Sciatic nerve (tissue), 2 donors: Measurements from ENCODE around the gene MPZL1. TPM values are rescaled to one million over a fixed set of nuclear protein-coding genes. Genes with fewer than 3 reads are reported as not detected.
A peak's percentile ranks its signal among the peaks of the same experiment; 100 is the strongest.

Source experiments
- ATAC-seq: fragments of 200-7000 bp; cut with Tn5 transposase; one replicate; pipeline ENCODE4 v1.9.1; 2020; ENCODE audit warnings: mild to moderate bottlenecking, moderate library complexity
- DNase-seq: peaks from one replicate; pipeline ENCODE4 v3.0.0-alpha.2; 2020; ENCODE audit warnings: low spot score
- intact Hi-C: fragments of 100-400 bp; cut with DNase I; formaldehyde crosslinking; loops from one replicate; pipeline ENCODE4 v1.14.2; 2022
- total RNA-seq: library from RNA; stranded (reverse); fragmentation: NEBNext Ultra II Directional; extraction: Animal tissue kit (Norgen Biotek cat#: 25700); gene quantifications from one replicate; pipeline ENCODE4 v1.2.1, GENCODE V29; 2021
- donor health status: DM: no; HTN: no; CAD: no.
- donor health status: DM: no; HTN: no; CAD: no.

MPZL1 gene
- total RNA-seq, 1 donor from 2014 or later, result 102 TPM

DNA sequence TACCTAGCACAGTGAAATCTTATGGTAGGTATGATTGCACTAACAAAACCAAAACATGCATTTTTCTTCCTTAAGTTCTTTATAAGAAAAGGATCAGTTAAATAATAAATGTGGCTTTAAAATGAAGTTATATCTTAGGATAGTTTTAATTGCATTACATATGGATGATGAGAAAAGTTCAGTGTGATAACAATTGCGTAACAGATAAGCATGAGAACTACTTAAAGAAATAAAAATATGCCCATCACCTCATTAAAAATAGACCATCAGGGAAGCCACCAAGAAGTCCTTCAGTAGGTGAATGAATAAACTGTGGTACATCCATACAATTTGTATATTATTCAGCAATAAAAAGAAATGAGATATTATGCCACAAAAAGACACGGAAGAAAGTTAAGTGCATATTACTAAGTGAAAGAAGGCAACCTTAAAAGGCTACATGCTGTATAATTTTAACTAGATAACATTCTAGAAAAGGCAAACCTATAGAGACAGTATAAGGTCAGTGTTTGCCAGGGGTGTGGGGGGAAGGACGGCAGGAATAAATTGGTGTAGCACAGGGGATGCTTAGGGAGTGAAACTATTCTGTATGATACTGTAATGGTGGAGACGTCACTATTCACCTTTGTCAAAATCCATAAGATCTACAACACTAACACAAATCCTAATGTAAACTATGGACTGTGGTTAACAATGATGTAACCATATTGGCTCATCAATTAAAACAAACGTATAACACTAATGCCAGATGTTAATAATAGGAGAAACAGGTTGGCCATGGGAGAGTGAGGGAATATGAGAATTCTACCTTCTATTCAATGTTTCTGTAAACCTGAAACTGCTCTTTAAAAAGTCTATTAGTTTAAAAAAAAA, 42.9 kb downstream of the MPZL1 start:
- intact Hi-C loops, result no loop called here
- DNase-seq (no peak), ATAC-seq (no peak)

DNA sequence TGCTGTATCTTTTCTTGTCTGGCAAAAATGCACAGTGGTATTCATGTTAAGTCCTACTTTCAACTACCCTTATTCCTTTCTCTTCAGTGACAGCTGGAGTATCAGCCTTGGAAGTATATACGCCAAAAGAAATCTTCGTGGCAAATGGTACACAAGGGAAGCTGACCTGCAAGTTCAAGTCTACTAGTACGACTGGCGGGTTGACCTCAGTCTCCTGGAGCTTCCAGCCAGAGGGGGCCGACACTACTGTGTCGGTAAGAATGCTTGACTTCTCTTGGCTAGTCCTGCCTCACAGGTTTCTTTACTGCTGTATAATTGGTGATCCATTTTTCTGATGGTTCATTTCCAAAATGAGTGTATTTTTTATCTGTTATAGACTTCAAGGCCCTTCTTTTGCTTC, 43.7 kb downstream of the MPZL1 start:
- DNase-seq (no peak), ATAC-seq (no peak)
- intact Hi-C loops, result no loop called here

DNA sequence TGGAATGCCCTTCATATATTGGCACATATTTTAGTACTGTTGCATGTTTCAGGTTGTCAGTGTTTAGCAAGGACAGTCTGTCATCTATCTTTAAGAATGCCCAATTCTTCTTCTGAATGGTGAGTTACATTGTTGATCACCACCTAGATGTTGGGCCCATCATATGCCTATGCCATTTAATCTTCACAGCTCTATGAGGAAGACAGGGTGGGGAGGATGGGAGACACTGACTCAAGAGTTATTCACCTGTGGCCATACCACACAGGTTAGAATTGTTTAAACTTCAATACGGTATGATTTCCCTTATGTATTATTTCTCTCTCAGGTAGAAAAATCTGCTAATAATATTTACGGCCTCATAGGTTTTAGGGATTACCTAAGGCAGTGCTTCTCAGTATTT, 44.8 kb downstream of the MPZL1 start:
- no peak for DNase-seq
- ATAC-seq, result no peak
- intact Hi-C loops, result no loop called here

DNA sequence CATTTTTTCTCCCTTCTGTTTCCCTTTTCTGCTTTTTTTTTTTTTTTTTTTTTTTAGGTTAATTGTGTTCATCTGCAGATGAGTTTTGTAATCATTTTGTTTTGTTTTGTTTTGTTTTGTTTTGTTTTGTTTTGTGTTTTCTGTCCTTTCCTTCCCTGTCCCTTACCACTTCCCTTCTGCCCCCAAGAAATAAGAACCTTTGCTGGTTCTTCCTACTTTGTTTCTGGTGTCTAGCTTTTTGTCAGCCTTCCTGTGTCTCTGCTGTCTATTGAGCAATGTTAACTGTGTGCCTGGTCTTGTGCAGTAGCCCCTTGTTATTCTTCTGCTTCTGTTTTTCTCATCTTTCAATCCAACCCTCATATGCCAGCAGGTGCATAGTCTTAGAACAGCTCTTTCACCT, 46.0 kb downstream of the MPZL1 start:
- intact Hi-C loops, result no loop called here
- DNase-seq (no peak), ATAC-seq (no peak)

DNA sequence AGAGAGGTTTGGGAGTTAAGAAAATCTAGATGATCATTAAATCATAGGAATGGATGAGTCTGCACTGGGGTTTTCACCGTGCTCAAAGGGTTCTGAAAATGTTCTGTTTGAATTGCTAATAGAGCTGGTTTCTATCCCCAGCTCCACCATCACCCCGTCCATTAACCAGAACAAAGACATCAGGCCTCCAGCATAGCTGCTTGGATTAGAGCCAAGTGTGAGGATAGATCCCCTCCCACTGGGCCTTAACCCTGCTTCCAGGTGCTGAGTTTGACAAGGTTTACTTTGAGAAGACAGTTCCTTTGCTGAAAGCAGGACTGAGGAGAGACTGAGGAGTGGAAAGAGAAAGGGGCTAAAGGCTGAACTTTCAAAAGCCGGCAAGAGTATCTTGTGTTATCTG, 48.3 kb downstream of the MPZL1 start:
- intact Hi-C loops, result no loop called here
- DNase-seq (no peak), ATAC-seq (no peak)

DNA sequence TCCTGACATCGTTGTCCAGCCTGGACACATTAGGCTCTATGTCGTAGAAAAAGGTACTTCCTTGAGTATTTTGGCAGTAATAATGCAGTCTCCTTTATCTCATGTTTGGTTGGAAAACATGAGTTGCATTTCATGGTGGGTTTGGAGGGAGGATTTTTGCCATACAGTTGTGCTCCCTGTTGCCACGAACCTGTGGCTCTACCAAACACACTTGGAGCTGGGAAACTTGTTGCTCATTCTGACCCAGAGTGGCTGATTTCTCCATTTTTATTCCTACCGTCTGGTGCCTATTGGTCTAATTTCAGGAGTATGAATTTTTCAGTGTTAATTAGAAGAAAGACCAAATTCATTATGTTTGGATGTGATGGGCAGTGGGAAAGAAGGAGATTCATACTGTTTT, 50.7 kb downstream of the MPZL1 start:
- intact Hi-C loops, result no loop called here
- ATAC-seq, result no peak
- DNase-seq, result no peak

DNA sequence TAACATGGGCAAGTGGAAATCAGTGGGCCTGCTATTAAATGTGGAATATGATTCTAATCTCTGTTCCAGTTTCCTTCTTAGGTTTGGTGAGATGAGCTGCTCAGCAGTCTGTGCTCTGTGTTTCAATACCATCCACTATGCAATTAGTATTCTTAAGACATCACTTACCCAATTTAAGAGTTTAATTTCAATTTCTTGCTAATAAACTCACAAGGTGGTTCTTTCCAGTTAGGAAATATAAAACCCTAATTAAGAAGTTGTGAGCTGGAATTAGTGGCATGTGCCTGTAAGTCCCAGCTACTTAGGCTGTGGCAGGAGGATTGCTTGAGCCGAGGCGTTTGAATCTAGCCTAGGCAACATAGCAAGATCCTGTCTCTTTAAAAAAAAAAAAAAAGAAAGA, 51.7 kb downstream of the MPZL1 start:
- DNase-seq (no peak), ATAC-seq (no peak)
- intact Hi-C loops, result no loop called here

DNA sequence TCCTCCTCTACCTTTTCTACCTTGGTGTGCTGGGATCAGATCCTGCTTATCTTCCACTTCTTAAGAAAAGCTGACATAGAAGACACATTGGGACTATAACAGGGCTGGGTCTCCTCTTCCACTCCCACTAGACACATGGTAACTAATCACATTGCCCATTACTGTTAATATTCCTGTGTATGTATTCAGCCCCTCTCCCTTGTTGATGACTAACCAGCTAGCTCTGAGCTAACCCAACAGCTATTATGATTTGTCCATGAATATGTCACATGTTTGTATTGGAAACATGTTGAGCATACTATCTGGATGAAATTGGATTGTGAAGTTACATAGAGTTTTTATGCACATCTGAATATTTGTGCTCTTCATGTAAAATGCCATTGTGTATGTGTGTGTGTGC, 52.9 kb downstream of the MPZL1 start:
- no peak for DNase-seq
- no peak for ATAC-seq
- intact Hi-C loops, result no loop called here

DNA sequence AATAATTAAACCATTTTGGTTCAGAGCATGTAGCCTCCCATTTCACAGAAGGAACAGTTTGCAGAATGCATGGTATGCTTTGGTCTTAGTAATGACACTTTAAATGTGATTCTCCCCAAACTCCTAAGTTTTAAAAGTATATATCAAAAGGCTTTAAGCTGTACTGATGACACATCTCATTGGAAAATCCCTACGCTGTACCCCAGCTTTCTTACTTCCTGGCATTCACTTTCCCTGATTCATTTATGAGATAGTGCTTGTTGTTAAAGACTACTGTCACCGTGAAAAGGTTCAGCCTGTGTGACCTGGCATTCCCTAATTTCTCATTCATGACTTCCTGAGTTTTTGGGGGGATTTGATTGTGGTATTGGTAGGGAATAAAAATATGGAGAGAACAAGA, 53.4 kb downstream of the MPZL1 start:
- intact Hi-C loops, result no loop called here
- ATAC-seq (no peak), DNase-seq (no peak)

DNA sequence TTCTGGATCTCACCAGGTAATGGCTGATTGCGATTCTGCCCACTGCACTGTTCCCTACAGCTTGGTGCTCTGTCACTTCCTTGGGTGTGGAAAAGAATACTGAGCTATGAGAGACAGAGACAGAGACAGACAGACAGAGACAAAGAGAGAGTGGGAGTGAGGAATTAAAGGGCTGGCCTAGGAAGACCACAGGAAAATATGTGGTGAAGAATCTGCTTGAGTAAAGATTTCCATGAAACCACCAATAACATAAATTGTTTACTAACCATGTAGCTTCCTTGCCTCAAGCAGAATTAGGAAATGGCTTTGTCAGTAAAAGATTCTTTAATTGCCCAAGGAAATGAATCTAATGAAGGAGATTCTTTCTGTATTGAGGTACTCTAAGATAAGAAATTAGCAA, 54.4 kb downstream of the MPZL1 start:
- ATAC-seq, result no peak
- intact Hi-C loops, result no loop called here
- no peak for DNase-seq

DNA sequence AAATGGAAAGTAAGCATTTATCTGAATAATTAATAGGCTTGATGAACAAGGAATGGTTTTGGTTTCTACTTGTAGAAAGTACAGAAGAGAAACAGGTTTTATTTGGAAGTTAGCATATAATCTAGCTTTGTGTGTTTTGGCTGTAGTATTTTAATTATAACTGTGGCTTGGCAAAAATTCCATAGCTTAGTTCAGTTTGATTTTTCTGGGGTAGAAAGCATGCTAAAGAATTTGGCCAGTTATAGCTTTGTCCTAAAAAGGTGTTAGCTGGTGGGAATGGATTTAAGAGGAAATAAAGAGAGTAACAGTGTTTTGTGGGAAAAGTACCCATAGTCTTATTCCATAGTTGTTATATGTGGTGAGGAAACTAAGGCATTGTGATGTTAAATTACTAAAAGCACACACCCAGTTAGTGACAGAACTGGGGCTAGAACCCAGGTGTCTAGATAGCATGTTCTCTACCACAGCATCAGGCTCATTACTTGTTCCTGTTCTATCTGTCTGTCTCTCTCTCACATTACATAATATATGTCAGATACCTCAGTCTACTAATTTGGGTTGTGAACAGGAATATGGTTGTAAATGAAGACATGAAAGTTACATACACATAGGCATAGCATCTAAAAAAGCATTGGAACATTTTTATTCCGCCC, 55.0 kb downstream of the MPZL1 start:
- DNase-seq (no peak), ATAC-seq (no peak)
- intact Hi-C loops, result no loop called here

DNA sequence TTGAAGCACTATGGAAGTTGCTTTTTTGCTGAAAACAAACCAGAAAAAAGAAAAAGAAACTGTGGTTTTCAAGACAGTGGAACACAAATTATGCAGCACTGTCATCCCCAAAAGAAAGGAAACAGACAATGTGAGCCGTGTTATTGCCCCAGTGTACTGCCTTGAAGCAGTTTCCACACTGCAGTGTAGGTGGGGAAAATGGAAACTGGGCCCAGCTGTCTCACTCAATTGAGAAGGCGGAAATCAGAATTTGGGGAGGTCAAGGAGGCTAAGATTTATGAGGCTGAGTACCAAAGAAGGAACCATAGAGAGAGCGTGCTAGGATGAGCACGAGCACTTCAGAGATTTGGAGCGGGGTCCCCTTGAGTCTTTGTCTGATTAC, 55.5 kb downstream of the MPZL1 start:
- no peak for DNase-seq
- intact Hi-C loops, result no loop called here
- no peak for ATAC-seq

DNA sequence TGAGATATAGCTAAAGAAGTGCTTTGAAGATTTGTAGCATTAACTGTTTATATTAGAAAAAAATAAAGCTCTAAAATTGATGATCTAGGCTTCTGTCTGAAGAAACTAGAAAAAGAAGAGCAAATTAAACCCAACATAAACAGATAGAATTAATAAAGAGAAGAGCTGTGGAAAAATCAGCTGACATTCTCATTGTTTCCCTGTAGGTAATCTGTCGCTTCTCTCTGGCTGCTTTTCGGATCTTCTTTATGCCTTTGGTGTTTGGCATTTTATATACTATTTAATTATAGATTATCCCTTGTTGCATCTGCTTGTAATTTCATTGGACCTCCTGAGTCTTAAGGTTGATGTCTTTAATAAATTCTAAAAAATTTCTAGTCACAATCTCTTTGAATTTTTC, 59.8 kb downstream of the MPZL1 start:
- ATAC-seq (no peak), DNase-seq (no peak)
- intact Hi-C loops, result no loop called here

DNA sequence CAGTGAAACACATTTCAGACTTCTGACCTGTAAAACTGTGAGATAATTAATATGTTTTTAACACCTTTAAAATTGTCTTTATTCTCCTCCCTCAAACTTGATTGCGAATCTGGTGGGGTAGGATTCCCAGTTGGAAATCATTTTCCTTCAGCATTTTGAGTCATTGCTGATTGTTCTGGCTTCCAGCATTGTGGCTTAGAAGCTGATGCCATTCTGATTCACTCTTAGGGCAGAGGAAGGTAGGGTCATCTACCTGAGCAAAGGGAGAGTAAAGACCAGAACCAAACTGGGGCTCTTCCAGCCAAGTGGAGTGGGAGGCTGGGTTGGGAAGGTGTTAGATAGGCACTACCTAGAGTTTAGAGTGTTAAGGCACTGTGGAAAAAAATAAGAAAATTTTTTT, 61.2 kb downstream of the MPZL1 start:
- intact Hi-C loops, result no loop called here
- ATAC-seq, result no peak
- no peak for DNase-seq

DNA sequence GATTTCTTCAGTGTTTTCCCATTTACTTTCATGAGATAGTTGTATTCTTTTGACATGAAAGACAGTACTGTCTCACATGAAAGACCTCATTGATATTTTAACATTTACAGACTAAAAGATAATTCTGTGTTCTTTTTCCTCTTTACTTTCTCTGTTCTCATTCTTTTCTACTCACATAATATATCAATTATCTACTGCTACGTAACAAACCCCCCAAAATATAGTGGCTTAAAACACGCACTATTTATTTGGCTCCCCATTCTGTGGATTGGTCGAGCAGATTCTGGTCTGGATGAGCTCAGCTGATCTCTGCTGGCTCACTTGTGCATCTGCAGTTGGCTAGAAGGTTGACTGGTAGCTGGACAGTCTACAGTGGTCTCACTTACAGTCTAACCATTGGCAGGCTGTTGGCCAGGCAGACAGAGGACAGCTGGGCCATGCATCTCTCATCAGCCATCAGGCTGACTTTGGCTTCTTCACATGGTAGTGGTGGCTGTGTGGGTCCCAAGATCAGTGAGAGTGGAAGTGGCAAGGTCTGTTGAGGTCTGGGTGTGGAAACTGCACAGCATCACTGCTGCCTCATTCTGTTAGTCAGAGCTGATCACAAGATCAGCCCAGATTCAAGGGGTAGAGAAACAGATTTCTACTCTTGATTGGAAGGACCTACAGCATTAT, 63.2 kb downstream of the MPZL1 start:
- intact Hi-C loops, result no loop called here
- ATAC-seq (no peak), DNase-seq (no peak)

DNA sequence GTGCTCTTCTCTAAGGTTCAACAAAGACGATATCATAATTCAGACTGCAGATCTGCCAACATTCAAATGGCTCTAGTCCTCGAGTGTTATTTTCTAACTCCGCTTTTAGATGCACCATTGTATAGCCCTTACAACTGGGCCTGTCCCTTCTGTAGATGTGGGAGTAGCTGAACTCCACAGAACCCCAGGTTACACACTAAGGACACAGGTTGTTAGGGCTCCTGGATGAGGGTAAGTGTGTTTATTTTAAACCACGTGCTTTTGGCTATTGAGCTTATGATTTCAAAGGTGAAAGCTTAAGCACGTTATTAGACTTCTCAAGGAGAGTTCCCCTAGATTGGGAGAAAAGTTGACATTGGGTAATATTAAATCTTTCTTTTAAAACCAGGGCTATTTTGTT, 64.7 kb downstream of the MPZL1 start:
- ATAC-seq, result no peak
- intact Hi-C loops, result no loop called here
- DNase-seq, result no peak

DNA sequence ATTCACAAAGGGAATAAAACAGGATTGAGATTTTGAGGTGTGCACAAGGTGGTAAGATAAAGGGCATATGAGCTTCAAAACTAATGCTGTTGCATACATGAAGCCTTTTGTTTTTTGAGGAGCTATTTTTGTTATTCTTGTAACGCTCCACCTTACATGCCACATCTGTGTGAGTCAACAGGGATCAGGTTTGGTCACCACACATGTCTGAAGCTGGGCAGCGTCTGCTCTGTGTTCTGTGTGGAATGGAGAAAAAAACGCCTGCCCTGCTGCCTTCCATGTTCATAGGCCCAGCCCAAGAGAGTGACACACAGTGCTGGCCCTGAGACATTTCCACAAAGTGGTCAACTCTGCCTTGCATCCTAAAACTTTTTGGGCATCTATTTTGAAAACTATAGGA, 67.7 kb downstream of the MPZL1 start:
- no peak for DNase-seq
- intact Hi-C loops, result no loop called here
- ATAC-seq, result no peak

DNA sequence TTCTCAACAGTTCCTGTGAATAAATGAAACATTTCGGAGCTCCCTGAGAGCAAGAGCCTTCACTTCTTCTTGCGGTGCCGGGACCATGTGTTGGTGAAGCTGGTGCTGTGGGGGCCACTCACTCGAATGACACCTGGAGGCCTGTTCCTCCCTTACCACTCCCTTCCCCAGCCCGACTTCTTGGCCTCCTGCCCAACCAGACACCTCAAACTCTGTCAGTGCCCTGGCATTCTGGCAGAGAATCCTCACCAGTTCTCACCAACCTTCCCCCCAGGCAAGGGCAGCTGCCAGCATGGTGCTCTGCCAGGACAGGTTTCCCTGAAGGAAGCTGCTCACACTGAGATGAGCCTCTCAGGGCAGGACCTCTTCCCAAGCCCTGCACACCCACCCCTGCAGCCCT, 68.3 kb downstream of the MPZL1 start:
- intact Hi-C loops, result loop anchor here (10.0 kb wide), 1 partner anchor 65 kb away; the partner anchor contains the start of gene MPZL1
- ATAC-seq, result no peak
- no peak for DNase-seq

DNA sequence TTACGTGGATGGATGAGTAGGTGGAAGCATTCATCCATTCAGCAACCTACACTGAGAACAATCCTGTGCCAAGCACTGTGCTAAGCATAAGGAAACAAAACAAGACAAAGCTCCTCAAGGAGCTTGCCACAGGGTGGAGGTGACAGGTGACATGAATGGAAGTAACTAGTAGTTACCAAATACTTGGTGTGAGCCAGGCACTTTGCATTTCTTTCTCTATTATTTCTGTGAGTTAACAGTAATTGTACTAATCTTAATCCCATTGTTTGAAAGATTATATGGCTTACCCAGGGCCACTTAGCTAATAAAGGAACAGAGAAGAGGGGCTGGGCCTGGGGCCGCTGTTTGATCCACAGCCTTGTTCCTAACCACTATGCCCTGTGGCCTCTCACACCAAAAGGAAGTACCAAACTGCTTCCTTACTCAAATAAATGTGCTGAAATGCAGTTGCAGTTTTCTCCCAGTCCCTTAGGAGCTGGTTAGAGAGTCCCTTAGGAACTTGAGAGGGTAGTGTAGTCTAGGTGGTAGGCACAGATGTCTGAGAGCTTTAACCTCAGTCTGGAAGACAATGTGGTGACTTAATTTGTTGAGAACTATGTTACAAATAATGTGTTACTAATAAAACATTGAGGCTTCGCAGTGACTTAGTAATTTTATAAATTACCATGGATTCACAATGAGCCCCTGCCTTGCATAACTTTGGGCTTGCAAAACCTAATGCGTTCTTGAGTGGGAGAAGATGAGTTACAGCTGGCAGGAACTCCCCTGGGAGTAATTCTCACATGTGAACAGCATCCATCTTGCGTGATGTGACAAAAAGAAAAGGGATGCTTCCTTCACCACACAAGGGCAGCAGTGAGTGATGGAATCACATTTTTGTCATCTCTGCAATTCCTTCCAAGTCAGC, 69.8 kb downstream of the MPZL1 start:
- intact Hi-C loops, result loop anchor here (10.0 kb wide), 1 partner anchor 67 kb away; the partner anchor contains the start of gene MPZL1
- ATAC-seq (peak; percentile 84), DNase-seq (no peak)
